GM21515 (cell line): Measurements from ENCODE around the gene ESD.
"Not testable (repeated sequence)": the region's sequence is repeated elsewhere in the genome, so short reads cannot be mapped to it uniquely, and the experiment has no call there.

Source experiments
- ATAC-seq: cut with Tn5 transposase; IDR thresholded peaks from one replicate; pipeline ENCODE4 v1.9.1; 2021; ENCODE audit not compliant: unreplicated experiment

Gene ESD

GRCh38 chr13:46796515-46797474, at the start of gene ESD:
ESD (minus strand) TSS chr13:46797161; CDS start chr13:46791413, 5,748 bp downstream.
- peak; percentile 88 for ATAC-seq

DNA sequence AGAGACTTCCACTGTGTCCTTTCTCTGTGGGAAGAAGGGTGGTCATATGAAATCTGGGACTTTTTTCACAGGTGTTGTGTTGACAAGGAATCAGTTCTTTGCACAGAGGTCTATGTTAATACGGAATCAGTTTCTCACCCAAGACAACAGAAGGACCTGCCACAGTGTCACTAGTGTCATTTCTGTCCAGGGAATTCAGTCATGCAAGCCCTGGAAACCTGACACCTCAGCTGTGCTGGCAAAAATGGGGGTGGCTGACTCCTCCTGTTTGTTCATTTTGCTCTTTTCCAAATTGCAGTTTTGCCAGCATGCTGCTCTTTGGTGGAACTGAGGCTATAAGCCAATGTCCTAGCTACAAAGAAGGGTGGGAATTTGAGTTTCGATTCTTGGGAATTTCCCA, 49.8 kb upstream of the ESD start:
- no peak for ATAC-seq

GRCh38 chr13:46845146-46845545, 48.2 kb upstream of the ESD start:
- no peak for ATAC-seq

- ATAC-seq: no peak
These were observed 47.5 kb upstream of the ESD start for GRCh38 chr13:46844431-46844830.

GRCh38 chr13:46839399-46839798, 42.4 kb upstream of the ESD start:
- ATAC-seq: no peak

- no peak for ATAC-seq
These were observed 37.7 kb upstream of the ESD start for GRCh38 chr13:46834657-46835056.

DNA sequence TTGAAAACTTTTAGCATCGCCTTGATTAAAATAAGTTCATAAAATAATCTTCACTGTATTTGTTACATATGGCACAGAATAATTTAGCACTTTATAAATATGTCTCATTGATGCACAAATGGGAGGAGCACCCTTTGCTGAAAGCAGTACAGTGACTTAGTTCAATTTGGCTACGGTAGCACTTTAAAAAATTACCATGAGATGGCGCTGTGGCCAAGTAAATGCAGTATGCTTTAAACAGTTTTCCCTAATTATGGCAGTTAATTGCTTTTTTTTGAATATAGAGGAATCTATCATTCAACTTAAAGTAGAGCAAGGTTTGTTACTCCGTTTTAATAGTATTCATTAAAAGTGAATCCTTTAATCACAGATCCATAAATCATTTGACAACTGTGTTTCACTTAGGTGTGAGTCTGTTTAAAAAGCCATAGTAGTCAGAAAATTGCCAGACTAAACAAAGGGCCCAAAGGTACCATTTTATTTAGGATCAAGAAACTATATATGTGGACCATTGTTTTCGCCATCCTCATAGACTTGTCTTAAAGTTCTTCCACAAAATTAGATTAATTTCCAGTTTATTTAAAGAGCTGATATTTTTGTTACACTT, 34.7 kb upstream of the ESD start:
- no peak for ATAC-seq

DNA sequence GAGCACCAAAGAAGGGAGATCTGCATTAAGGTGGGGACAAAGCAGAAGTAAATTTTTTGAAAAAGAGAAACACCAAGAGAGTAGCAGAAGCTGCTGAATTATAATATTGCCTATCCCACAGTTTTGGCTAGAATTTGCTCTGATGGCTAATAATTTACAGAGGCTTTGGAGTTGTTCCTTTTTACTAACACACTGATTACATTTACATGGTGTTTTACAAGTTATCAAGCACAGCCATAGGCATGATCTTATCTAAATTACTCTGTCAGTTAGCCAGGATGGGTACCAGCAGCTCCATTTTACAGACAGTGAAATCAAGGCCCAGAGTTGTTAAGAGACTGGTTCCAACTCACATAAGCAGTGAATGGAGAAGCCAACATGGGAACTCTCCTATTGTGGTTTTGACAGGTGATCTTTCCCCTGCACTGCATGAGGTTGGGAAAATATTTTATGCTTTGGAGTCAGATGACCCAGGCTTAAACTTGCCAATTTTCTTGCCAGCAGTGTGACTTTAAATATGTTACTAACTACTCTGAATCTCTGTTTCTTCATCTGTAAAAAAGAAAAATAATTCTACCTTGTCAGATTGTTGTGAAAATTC, 33.5 kb upstream of the ESD start:
- ATAC-seq: no peak

DNA sequence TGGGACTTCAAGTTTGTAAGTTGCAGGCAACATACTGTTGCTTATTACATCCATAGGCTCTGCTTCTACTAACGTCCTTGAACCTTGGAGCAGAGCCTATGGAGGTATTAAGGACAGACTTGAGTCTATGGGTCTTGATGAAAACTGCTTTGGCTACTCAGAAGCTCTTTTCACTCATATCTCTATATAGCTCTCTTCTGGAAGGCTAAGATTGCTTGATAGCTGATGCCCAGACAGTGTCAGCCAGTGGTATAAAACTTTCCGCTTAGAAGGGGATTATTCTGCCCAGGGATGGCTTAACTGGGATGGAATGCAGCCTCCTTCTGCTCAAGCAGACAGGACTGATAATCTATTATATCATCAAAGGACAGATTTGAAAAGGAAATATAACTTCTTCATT, 25.6 kb upstream of the ESD start:
- no peak for ATAC-seq

DNA sequence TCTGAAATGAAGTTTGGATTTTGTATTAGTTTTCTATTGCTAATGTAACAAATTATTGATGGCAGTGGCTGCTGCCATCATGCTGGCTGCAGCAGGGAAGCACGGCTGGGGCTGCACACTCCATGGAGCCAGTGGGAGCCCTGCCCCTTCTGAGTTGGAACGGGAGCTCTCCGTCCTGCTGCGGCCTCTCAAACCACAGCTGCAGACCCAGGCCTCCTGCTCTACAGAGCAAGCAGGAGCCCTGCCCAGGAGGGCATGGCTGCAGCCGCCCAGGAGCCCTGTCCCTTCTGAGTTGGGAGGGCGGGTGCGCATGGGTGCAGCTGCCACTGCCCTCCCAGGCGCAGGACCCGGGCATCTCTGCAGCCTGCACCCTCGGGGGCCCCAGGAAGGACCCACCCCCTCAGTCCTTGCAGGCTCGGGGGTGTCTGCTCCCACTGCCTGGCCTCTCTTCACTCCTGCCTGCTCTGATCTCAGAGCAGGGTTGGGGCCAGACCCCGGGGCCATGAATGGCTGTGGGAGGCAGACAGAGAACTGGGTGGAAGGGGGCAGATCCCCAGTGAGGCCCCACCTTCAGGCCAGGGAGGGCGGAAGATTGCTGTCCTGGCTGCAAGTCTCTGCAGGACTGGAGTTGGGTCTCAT, 21.0 kb upstream of the ESD start:
- ATAC-seq: no peak

DNA sequence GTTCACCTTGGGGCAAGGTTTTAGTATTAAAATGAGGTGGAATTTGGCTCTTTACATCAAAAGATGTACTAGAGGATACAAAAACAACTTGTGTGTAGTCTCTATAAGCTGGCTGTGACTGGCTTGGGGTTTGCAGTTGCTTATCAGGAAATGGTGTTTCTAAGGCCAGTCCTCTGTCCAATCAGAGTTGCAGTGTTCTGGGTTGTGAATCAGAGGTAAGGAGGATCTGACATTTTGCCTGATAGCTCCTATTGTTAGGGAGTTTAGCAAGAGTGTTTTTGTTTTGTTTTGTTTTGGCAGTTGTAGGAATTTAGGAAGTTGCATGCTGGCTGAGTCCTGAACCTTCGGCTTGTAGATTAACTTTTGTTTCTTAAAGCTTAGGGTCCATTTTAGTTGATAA, 20.1 kb upstream of the ESD start:
- ATAC-seq: no peak

- ATAC-seq: no peak
These were observed 19.4 kb upstream of the ESD start for GRCh38 chr13:46816371-46816770.

DNA sequence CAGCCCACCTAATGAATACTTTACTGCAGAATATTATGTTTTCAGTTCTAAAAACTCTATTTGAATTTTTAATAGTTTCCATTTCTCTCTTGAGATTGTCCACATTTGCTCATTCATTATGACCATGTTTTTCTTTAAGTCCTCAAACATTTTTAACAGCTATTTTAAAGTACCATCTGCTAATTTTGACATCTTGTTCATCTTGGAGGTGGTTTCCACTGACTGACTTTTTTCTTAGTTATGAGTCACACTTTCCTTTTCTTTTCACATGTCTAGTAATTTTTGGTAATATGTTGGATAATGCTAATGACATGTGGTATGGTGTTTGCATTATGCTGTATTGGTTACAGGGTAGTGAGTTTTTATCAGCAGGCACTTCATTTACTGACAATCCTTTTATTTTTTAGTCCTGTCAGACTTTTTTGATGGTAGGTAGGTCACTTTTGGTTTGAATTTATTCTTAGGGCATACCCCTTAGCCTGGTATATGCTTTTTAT, 15.4 kb upstream of the ESD start:
- no peak for ATAC-seq

DNA sequence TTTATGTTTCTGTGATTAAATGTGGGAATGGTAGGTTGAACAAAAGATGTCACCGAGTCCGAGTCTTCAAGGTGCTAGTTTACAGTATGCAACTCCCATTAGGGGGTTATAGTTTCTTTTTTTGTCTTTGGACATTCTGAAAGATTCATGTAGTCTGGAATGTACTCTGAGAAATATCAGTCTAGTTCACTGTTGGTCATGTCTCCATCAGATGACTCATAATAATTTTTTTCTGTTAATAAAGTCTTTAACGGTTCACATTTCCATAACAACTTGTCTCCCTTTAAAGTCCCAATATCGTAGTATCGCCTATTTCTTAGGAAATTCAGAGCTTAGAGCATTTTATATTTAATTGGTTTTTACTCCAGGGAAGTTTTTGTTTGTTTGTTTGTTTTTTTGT, 13.5 kb upstream of the ESD start:
- ATAC-seq: no peak

DNA sequence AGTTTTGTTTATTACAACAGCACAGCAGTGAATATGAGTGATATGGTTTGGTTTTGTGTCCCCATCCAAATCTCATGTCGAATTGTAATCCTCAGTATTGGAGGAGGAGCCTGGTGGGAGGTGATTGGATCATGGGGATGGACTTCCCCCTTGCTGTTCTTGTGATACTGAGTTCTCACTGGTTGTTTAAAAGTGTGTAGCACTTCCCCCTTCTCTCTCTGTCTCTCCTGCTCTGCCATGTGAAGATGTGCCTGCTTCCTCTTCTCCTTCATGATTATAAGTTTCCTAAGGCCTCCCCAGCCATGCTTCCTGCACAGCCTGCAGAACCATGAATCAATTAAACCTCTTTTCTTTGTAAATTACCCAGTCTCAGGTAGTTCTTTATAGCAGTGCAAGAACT, 8.0 kb upstream of the ESD start:
- ATAC-seq: not testable (repeated sequence)

- no peak for ATAC-seq
These were observed 7.4 kb upstream of the ESD start for GRCh38 chr13:46804391-46804815.

- no peak for ATAC-seq
These were observed 6.6 kb upstream of the ESD start for GRCh38 chr13:46803586-46803985.

GRCh38 chr13:46801858-46802257, 4.9 kb upstream of the ESD start:
- no peak for ATAC-seq

DNA sequence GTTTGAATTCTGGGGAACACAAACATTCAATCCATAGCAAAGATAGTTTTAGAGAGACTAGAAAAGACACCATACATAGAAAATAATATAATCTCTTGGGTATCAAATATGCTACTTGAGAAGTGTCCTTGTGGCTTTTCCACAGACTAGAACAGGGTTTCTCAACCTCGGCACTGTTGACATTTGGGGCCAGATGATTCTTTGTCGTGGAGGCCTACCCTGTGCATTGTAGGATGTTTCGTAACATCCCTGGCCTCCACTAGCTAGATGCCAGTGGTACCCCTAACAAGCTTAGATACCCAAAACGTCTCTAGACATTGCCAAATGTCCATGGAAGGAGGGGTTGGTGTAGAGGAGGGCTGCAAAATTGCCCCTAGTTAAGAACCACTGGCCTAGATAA, 2.2 kb upstream of the ESD start:
- no peak for ATAC-seq

DNA sequence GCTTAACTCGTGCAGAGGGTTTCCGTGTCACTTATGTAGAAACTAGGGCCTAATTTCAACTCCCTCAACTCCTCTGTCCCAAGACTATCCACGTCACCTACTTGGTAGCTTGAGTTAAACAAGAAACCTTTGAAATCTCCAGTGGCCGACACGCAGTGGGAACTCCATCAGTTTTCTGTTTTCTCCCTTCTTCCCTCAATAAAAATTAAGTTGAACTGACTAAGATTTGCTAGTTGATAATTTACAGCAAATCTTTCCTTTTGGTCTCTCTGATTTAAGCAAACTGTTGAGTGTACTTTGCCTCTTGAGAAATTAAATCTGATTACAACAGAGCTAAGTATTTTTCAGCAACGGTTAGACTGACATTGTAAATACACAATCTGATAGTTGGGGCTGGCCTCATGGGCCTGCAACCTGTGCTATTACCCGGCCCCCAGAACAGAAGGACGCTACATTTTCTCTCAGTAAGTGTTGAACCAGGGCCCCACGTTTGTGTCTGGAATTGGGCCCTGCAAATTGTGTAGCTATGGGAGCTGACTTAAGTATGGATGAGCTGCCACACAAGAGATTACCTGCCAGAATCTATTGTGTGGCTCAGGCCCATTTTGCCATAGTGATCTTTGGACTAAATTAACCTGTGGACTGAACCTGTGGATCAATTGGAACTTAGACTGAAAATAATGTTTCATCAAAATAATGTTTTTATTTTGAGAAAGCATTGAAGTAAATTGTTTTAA, 708 bp upstream of the ESD start:
- ATAC-seq: no peak

GRCh38 chr13:46796129-46796514, 839 bp downstream of the ESD start:
- no peak for ATAC-seq
